Stomach (tissue), 4 donors: ENCODE results near the gene PC.

Source experiments
- EP300 ChIP-seq: sonication (generic); formaldehyde crosslinking; IDR thresholded peaks from one replicate; pipeline ENCODE4 v1.6.1; 2017; ENCODE audit warnings: antibody characterized with exemption
- POLR2AphosphoS5 ChIP-seq, 3 donors: sonication (generic); formaldehyde crosslinking; IDR thresholded peaks; one replicate each; pipeline ENCODE4 v1.6.1; 2016; ENCODE audit warnings: antibody characterized with exemption in 3 of 3
- TF ChIP-seq, protein P1 (sequence below), 7 experiments: fragments of 450-650 bp in 4 of 7; fragments of 200-600 bp in 3 of 7; sonication (generic) in 3 of 7; IDR thresholded peaks; one replicate each; pipeline ENCODE4 v1.5.1; 2016 to 2019; ENCODE audit warnings: antibody characterized with exemption in 7 of 7, control low read depth in 2 of 7, mild to moderate bottlenecking in 1 of 7

DNA sequence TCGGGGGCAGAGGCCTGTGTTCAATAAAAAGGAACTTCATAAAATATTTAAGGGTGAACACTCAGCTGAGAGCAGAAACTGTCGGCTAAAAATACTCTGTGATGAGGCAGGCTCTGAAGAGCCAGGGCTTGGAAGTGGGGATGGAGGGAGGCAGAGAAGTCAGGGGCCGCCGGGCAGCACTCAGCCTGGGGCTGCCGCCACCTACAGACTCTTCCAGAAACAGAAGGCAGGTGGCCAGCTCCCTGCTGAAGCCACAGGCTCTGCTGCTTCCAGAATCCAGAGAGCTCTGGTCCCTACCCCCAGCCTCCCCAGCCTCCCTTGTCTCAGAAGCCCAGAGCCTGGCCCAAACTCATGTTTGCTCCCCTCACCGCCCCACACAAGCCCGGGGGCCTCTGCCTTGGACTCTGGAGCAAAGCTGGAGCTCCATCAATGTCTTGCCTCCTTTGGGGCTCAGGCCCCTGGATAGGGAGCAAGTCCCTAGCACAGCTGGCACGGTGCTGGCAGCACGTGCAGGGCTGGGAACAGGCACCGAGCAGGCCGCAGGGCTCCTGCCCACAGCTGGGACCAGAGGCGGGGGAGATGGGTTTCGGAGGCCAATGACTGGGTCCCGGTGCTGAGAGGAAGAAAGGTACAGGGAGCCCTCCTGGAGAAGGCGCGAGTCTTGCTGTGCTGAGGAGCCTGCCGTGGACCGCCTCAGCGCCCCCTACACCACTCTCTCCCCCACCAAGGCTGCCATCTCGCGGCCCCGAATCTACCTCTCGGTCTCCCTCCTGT is 93.1 kb downstream of the PC start:
- no peak for TF ChIP-seq POLR2AphosphoS5 (IDR thresholded peaks at IDR 0.05)
- TF ChIP-seq, protein P1, sequence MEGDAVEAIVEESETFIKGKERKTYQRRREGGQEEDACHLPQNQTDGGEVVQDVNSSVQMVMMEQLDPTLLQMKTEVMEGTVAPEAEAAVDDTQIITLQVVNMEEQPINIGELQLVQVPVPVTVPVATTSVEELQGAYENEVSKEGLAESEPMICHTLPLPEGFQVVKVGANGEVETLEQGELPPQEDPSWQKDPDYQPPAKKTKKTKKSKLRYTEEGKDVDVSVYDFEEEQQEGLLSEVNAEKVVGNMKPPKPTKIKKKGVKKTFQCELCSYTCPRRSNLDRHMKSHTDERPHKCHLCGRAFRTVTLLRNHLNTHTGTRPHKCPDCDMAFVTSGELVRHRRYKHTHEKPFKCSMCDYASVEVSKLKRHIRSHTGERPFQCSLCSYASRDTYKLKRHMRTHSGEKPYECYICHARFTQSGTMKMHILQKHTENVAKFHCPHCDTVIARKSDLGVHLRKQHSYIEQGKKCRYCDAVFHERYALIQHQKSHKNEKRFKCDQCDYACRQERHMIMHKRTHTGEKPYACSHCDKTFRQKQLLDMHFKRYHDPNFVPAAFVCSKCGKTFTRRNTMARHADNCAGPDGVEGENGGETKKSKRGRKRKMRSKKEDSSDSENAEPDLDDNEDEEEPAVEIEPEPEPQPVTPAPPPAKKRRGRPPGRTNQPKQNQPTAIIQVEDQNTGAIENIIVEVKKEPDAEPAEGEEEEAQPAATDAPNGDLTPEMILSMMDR (IDR thresholded peaks at IDR 0.05) = no peak
- TF ChIP-seq EP300 = no peak
